Activated CD8-positive, alpha-beta memory T cell treated with anti-CD3 and anti-CD28 coated beads, Interleukin-2, amount 10 ng/mL, durations not matched to agents 7 days and 5 days (primary cell): ENCODE results near the gene GCNT3. TPM values are rescaled to one million over a fixed set of nuclear protein-coding genes. Genes with fewer than 3 reads are reported as not detected.

Experiments
- ATAC-seq: fragments of 150-1000 bp; cut with Tn5 transposase; one replicate; pipeline ENCODE4 v1.10.0; 2021; ENCODE audit warnings: moderate library complexity
- CTCF ChIA-PET: fragments of 350-600 bp; sonication (Branson Sonifier 250); formaldehyde crosslinking; loops from one replicate; lab custom pipeline; 2021; ENCODE audit warnings: antibody characterized with exemption; lab: Charles Lee
- DNase-seq: peaks from one replicate; pipeline ENCODE4 v3.0.0-alpha.2; 2020
- H3K27ac Mint-ChIP-seq: one replicate; pipeline ENCODE4 v1.8.0; 2021; ENCODE audit warnings: mild to moderate bottlenecking, mixed read lengths
- H3K27me3 Mint-ChIP-seq: one replicate; pipeline ENCODE4 v1.8.0; 2021; ENCODE audit warnings: mixed read lengths
- H3K36me3 Mint-ChIP-seq: one replicate; pipeline ENCODE4 v1.8.0; 2021; ENCODE audit warnings: mild to moderate bottlenecking, mixed read lengths
- H3K4me1 Mint-ChIP-seq: one replicate; pipeline ENCODE4 v1.8.0; 2021; ENCODE audit warnings: mixed read lengths
- H3K4me3 Mint-ChIP-seq: one replicate; pipeline ENCODE4 v1.8.0; 2021; ENCODE audit warnings: mild to moderate bottlenecking, moderate library complexity, mixed read lengths
- H3K9me3 Mint-ChIP-seq: one replicate; pipeline ENCODE4 v1.8.0; 2022; ENCODE audit warnings: low read depth, mixed read lengths
- total RNA-seq, 2 experiments: library from RNA; stranded (reverse); gene quantifications; one replicate each; pipeline ENCODE4 v1.2.3, GENCODE V29; 2021

Gene GCNT3
- total RNA-seq, 2 experiments from 2014 or later: not detected

DNA sequence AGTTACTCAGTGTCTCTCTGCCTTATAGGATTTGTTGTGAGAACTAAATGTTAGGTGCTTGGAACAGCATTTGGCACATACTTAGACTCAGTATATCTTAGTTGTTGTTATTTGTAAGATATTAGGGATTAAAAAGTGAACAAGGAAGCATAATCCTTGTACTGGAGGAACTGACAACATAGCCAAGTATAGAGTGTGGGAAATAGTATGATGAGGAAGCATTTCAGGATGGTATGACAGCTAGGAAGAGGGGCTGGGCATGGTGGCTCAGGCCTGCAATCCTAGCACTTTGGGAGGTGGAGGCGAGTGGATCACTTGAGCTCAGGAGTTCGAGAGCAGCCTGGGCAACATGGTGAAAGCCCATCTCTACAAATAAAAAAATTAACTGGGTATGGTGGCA lies 16.6 kb upstream of the GCNT3 start:
- H3K27me3 Mint-ChIP-seq: peaks cover 19% of the 10 kb centered on the region
- H3K4me3 Mint-ChIP-seq: no peak overlapping the region
- CTCF ChIA-PET: interaction anchor here (0.7 kb wide), 1 partner anchor 306 kb away, joined by 3 read pairs; no protein-coding TSS in a partner anchor
- peaks cover 15% of the 10 kb centered on the region for H3K4me1 Mint-ChIP-seq
- H3K27ac Mint-ChIP-seq: no peak overlapping the region
- H3K36me3 Mint-ChIP-seq: peaks cover 1% of the 10 kb centered on the region
- peaks cover 2% of the 10 kb centered on the region for H3K9me3 Mint-ChIP-seq
- ATAC-seq (no peak), DNase-seq (no peak)

DNA sequence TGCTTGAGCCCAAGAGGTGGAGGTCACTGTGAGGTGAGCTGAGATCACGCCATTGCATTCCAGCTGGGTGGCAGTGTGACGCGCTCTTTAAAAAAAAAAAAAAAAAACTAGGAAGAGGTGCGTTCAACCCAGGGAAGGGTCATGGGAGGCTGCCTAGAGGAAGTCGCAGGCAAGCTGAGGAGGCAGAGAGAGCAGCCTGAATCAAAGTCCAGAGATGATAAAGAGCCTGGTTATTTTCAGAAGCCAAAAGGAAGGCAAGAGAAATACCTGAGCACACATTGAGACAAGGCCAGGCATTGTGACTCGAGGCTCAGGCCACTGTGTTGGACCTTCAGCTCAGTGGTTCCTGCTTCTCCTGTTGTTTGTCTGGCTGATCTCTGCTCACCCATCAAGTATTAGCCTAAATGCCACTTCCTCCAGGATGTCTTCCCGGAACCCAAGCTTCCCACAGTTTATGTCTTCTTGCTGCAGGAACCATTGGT lies 16.1 kb upstream of the GCNT3 start:
- H3K4me1 Mint-ChIP-seq: peaks cover 12% of the 10 kb centered on the region
- H3K4me3 Mint-ChIP-seq: no peak overlapping the region
- ATAC-seq: no peak
- H3K27ac Mint-ChIP-seq: no peak overlapping the region
- peaks cover 2% of the 10 kb centered on the region for H3K36me3 Mint-ChIP-seq
- peaks cover 2% of the 10 kb centered on the region for H3K9me3 Mint-ChIP-seq
- peaks cover 21% of the 10 kb centered on the region for H3K27me3 Mint-ChIP-seq
- no peak for DNase-seq
- CTCF ChIA-PET: interaction anchor here (0.7 kb wide), 1 partner anchor 306 kb away, joined by 3 read pairs; no protein-coding TSS in a partner anchor

DNA sequence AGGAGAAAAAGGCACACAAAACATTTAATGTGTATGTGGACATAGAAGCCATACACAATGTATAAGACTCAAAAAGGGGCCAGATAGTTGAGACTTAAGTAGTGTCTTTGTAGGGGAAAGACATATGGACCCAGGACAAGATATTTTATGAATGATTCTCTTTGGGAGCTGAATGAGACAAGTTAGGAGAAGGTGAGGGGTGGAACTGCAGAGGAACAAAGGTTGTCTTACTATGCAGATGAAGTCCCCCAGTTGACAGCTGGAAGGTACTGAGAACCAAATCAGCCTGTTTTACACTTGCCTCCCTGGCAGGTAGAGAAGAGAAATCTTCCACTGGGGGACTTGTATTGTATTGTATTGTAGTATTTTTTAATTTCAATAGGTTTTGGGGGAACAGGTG lies 14.9 kb upstream of the GCNT3 start:
- CTCF ChIA-PET: interaction anchor here (0.9 kb wide), 1 partner anchor 37 kb away, joined by 3 read pairs; no protein-coding TSS in a partner anchor
- Mint-ChIP-seq H3K27ac (no peak overlapping the region), H3K36me3 (peaks cover 2% of the 10 kb centered on the region), H3K4me3 (no peak overlapping the region), H3K9me3 (peaks cover 2% of the 10 kb centered on the region), H3K27me3 (peaks cover 24% of the 10 kb centered on the region), H3K4me1 (peaks cover under 1% of the 10 kb centered on the region)
- ATAC-seq (no peak), DNase-seq (no peak)

DNA sequence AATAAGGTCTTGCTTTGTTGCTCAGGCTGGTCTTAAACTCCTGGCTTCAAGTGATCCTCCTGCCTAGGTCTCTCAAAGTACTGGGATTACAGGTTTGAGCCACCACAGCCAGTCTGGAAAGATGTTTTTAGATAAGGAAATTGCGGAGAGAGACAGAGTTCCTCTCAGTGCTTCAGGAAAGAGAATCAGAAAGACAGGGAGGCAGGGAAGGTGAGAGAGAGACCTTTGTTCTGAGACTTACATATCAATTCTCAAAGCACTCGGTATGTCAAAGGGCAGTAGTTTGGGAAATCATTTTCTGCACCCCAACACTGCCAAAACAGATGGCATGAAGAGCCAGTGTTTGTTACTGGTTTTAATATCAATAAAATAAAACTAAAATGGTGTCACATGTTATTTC lies 13.1 kb upstream of the GCNT3 start:
- no peak for DNase-seq
- Mint-ChIP-seq H3K27ac (no peak overlapping the region), H3K27me3 (peaks cover 23% of the 10 kb centered on the region), H3K4me3 (no peak overlapping the region), H3K36me3 (peaks cover 4% of the 10 kb centered on the region), H3K4me1 (no peaks in the 10 kb centered on the region), H3K9me3 (peaks cover 2% of the 10 kb centered on the region)
- ATAC-seq: no peak
- CTCF ChIA-PET: no interaction called here

DNA sequence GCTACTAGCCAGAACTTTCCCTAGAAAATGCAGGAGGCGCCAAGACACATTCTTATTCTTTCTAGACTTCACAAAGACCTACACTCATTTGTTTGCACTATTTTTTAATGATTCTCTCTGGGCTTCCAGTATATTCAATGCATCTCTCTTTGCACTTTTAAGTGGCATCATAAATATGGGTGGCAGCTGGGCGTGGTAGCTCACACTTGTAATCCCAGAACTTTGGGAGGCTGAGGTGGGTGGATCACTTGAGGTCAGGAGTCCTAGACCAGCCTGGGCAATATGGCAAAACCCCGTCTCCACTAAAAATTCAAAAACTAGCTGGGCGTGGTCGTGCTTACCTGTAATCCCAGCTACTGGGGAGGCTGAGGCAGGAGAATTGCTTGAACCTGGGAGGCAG lies 5.6 kb upstream of the GCNT3 start:
- peaks cover 6% of the 10 kb centered on the region for H3K36me3 Mint-ChIP-seq
- peaks cover 8% of the 10 kb centered on the region for H3K9me3 Mint-ChIP-seq
- no peak overlapping the region for H3K4me3 Mint-ChIP-seq
- peaks cover 20% of the 10 kb centered on the region for H3K27me3 Mint-ChIP-seq
- CTCF ChIA-PET: no interaction called here
- no peaks in the 10 kb centered on the region for H3K4me1 Mint-ChIP-seq
- ATAC-seq (no peak), DNase-seq (no peak)
- no peak overlapping the region for H3K27ac Mint-ChIP-seq

DNA sequence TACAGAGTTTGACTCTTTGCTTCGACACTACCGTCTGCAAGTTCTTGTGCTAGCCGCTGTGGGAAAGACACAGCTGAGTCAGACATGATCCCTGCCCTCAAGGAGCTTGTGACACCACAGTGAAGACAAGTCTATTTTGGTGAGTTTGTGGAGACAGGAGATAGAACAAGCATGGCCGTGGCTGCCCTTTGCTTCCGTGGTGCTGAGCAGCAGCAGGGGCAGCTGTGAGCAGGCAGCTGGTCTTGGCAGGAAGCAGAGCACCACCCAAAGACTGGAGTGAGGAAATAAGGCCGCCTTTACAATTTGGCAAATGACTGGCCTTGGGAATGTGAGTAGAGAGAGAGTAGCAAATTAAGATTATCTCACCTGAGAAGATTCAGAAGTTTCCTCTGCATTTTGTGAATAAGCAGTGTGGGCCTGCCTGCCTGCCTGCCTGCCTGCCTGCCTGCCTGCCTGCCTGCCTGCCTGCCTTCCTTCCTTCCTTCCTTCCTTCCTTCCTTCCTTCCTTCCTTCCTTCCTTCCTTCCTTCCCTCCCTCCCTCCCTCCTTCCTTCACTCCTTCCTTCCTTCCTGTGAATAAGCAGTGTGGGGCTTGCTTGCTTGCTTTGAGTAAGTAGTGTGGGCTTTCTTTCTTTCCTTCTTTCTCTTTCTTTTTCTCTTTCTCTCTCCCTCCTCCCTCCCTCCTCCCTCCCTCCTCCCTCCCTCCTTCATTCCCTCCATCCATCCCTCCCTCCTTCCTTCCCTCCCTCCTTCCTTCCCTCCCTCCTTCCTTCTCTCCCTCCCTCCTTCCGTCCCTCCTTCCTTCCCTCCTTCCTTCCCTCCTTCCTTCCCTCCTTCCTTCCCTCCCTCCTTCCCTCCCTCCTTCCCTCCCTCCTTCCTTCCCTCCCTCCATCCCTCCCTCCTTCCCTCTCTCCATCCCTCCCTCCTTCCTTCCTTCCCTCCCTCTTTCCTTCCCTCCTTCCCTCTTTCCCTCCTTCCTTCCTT lies 1.6 kb upstream of the GCNT3 start:
- DNase-seq (no peak), ATAC-seq (no peak)
- peaks cover 31% of the 10 kb centered on the region for H3K27me3 Mint-ChIP-seq
- H3K27ac Mint-ChIP-seq: no peak overlapping the region
- CTCF ChIA-PET: interaction anchor here (0.6 to 1.5 kb wide), 2 partner anchors 10 to 77 kb away, joined by 3 read pairs; no protein-coding TSS in a partner anchor
- peaks cover 5% of the 10 kb centered on the region for H3K9me3 Mint-ChIP-seq
- H3K36me3 Mint-ChIP-seq: peaks cover 2% of the 10 kb centered on the region
- H3K4me1 Mint-ChIP-seq: peaks cover 2% of the 10 kb centered on the region
- no peak overlapping the region for H3K4me3 Mint-ChIP-seq

DNA sequence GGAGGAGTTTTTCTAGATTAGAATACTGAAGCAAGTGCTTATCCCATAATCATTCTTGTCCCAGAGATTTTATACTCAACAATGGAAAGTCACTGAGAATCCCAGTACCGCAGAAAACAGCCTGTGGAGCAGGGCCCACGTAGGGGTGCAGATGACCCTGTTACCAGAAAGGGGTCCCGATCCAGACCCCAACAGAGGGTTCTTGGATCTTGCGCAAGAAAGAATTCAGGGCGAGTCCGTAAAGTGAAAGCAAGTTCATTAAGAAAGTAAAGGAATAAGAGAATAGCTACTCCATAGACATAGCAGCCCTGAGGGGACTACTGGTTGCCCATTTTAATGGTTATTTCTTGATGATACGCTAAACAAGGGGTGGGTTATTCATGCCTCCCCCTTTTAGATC lies 2.6 kb downstream of the GCNT3 start:
- peaks cover 3% of the 10 kb centered on the region for H3K4me1 Mint-ChIP-seq
- H3K9me3 Mint-ChIP-seq: peaks cover 7% of the 10 kb centered on the region
- ATAC-seq: no peak
- no peak for DNase-seq
- CTCF ChIA-PET: interaction anchor here (1.2 to 2.2 kb wide), 3 partner anchors 10 to 85 kb away, joined by 3 to 6 read pairs (median 4); no protein-coding TSS in a partner anchor
- no peak overlapping the region for H3K4me3 Mint-ChIP-seq
- H3K27me3 Mint-ChIP-seq: peaks cover 39% of the 10 kb centered on the region
- H3K36me3 Mint-ChIP-seq: peaks cover 3% of the 10 kb centered on the region
- no peak overlapping the region for H3K27ac Mint-ChIP-seq

DNA sequence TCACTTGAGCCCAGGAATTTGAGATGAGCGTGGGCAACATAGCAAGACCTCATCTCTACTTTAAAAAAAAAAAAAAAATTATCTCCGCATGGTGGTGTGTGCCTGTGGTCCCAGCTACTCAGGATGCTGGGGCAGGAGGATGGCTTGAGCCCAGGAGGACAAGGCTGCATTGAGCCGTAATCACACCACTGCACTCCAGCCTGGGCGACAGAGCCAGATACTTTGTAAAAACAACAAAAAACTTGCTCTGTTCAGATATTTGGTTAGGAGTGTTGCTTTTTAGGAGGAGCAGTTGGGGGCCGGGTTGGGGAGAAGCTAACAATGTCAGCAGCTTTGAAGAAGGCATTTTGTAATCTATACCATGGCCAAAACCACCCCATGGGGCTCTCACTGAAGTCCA lies 4.1 kb downstream of the GCNT3 start:
- no peak overlapping the region for H3K27ac Mint-ChIP-seq

DNA sequence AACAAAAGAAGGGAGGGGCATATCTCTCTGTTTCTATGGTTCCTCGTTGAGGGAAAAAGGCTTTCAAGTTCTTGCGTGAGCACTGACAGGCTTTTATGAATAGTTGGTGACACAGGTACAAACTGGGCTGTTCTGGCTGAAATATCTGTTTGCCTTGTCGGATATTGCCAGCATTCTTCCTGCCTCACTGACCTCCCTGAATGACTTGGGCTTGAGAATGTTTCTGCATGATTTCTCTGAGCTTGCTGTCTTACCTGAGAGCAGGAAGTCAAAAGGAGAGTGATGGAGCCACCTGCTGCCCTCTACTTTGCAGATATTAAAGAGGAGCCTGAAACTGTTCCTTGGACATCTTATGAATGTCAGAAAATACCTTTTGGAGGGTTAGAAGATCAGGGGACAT lies 4.8 kb downstream of the GCNT3 start:
- DNase-seq: no peak
- H3K9me3 Mint-ChIP-seq: peaks cover 7% of the 10 kb centered on the region
- peaks cover 45% of the 10 kb centered on the region for H3K27me3 Mint-ChIP-seq
- CTCF ChIA-PET: interaction anchor here (1.3 to 3.3 kb wide), 4 partner anchors 9 to 87 kb away, joined by 3 to 19 read pairs (median 6); no protein-coding TSS in a partner anchor
- no peak overlapping the region for H3K4me3 Mint-ChIP-seq
- ATAC-seq: no peak
- peaks cover 3% of the 10 kb centered on the region for H3K4me1 Mint-ChIP-seq
- peaks cover 3% of the 10 kb centered on the region for H3K36me3 Mint-ChIP-seq
- no peak overlapping the region for H3K27ac Mint-ChIP-seq

More for the DNA sequence above, 4.1 kb downstream of the GCNT3 start:
- CTCF ChIA-PET: interaction anchor here (1.8 to 3.3 kb wide), 2 partner anchors 10 to 83 kb away, joined by 3 to 19 read pairs; no protein-coding TSS in a partner anchor
- ATAC-seq (no peak), DNase-seq (no peak)
- Mint-ChIP-seq H3K36me3 (peaks cover 3% of the 10 kb centered on the region), H3K4me3 (no peak overlapping the region), H3K9me3 (peaks cover 7% of the 10 kb centered on the region), H3K4me1 (peaks cover 3% of the 10 kb centered on the region), H3K27me3 (peaks cover 48% of the 10 kb centered on the region)

DNA sequence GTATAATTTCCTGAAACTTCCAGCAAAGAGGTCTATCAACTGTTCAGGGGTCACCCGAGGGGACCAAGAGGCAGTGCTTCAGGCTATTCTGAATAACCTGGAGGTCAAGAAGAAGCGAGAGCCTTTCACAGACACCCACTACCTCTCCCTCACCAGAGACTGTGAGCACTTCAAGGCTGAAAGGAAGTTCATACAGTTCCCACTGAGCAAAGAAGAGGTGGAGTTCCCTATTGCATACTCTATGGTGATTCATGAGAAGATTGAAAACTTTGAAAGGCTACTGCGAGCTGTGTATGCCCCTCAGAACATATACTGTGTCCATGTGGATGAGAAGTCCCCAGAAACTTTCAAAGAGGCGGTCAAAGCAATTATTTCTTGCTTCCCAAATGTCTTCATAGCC lies 6.8 kb downstream of the GCNT3 start:
- DNase-seq: no peak
- Mint-ChIP-seq H3K4me1 (peaks cover 3% of the 10 kb centered on the region), H3K36me3 (peaks cover 3% of the 10 kb centered on the region), H3K4me3 (no peak overlapping the region), H3K9me3 (peaks cover 7% of the 10 kb centered on the region), H3K27ac (no peak overlapping the region), H3K27me3 (peaks cover 36% of the 10 kb centered on the region)
- CTCF ChIA-PET: interaction anchor here (2.5 kb wide), 1 partner anchor 89 kb away, joined by 9 read pairs; no protein-coding TSS in a partner anchor
- no peak for ATAC-seq

DNA sequence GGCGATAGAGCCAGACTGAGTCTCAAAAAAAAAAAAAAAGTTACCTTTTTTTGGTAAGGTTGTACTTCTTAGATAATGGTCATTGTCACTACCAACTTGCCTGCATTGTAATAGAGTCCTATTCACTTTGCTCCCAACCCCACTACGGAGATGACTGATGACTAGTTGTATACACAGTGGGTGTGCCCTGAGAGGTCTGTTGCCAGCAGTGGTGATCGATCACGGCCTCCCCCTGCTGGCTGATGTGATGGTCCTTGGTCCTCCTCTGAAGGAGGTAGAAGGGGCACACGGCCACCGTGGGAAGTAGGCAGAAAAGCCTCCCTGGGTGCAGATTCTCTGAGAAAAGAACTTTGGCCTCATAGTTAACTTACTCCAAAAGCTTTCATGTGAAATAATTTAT lies 10.7 kb downstream of the GCNT3 start:
- H3K4me3 Mint-ChIP-seq: no peak overlapping the region
- ATAC-seq (peak; percentile 93), DNase-seq (peak; percentile 81)
- no peaks in the 10 kb centered on the region for H3K36me3 Mint-ChIP-seq
- H3K9me3 Mint-ChIP-seq: no peaks in the 10 kb centered on the region
- CTCF ChIA-PET: interaction anchor here (0.7 to 2.8 kb wide), 5 partner anchors 12 to 418 kb away, joined by 3 to 17 read pairs (median 3); no protein-coding TSS in a partner anchor
- peaks cover 29% of the 10 kb centered on the region for H3K27me3 Mint-ChIP-seq
- H3K4me1 Mint-ChIP-seq: no peaks in the 10 kb centered on the region
- no peak overlapping the region for H3K27ac Mint-ChIP-seq

DNA sequence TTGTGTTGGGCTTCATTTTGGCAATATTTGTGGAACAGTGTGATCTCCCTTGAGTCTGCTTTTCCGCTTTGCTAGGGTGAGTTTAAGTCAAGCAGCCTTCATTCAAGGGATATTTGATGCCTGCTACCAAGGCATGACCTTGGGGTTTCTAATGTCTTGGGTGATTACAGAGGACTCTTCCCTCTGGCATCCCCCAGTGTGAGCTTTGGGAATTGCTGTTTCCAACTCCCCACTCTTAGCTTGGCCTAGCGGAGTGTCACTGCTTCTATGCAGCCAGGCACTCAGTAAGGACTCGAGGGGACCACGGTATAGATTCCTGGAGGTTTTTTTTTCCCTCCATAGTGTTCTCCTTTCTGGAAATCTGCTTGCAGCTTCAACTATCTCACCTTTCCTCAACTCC lies 21.1 kb downstream of the GCNT3 start:
- CTCF ChIA-PET: interaction anchor here (1.4 to 2.4 kb wide), 3 partner anchors 9 to 99 kb away, joined by 3 to 12 read pairs (median 4); no protein-coding TSS in a partner anchor
- Mint-ChIP-seq H3K36me3 (peaks cover 7% of the 10 kb centered on the region), H3K27ac (no peak overlapping the region), H3K27me3 (peaks cover 12% of the 10 kb centered on the region), H3K4me1 (peaks cover 1% of the 10 kb centered on the region), H3K9me3 (no peaks in the 10 kb centered on the region), H3K4me3 (no peak overlapping the region)
- DNase-seq (no peak), ATAC-seq (no peak)

DNA sequence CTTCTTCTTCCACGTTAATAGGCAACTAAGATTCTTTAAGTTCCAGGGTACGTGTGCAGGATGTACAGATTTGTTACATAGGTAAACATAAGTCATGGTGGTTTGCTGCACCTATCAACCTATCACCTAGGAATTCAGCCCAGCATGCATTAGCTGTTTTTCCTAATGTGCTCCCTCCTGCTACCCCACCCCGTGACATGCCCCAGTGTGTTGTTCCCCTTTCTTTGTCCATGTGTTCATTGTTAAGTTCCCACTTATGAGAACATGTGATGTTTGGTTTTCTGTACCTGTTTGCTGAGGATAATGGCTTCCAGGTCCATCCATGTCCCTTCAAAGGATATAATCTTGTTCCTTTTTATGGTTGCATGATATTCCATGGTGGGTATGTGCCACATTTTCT lies 24.6 kb downstream of the GCNT3 start:
- DNase-seq (no peak), ATAC-seq (no peak)
- CTCF ChIA-PET: interaction anchor here (2.0 kb wide), 1 partner anchor 103 kb away, joined by 11 read pairs; no protein-coding TSS in a partner anchor
- H3K4me1 Mint-ChIP-seq: no peaks in the 10 kb centered on the region
- no peak overlapping the region for H3K4me3 Mint-ChIP-seq
- no peaks in the 10 kb centered on the region for H3K9me3 Mint-ChIP-seq
- peaks cover 19% of the 10 kb centered on the region for H3K36me3 Mint-ChIP-seq
- no peak overlapping the region for H3K27ac Mint-ChIP-seq
- H3K27me3 Mint-ChIP-seq: peaks cover 5% of the 10 kb centered on the region
